HepG2 (cell line): ENCODE data around the gene IL17C. TPM values are rescaled to one million over a fixed set of nuclear protein-coding genes. Genes with fewer than 3 reads are reported as not detected.

ENCODE experiments used
- EP300 ChIP-seq, 3 experiments: sonication (generic) in 1 of 3; formaldehyde crosslinking in 1 of 3; IDR thresholded peaks; 2 replicates each; pipeline versions ENCODE4 v1.5.1 to v1.6.1; 2011 to 2020; ENCODE audit warnings: low read depth in 2 of 3, low read length in 2 of 3, borderline replicate concordance in 1 of 3, improper control_type of control experiment in 1 of 3, mild to moderate bottlenecking in 1 of 3, missing genetic modification reagents in 1 of 3, moderate library complexity in 1 of 3
- GATA4 ChIP-seq: sonication (generic); IDR thresholded peaks from 2 replicates; pipeline ENCODE4 v1.6.1; 2016; ENCODE audit warnings: antibody characterized with exemption, low read depth, borderline replicate concordance
- HOXA5 ChIP-seq: sonication (generic); formaldehyde crosslinking; IDR thresholded peaks from 2 replicates; pipeline ENCODE4 v1.4.0; 2020; ENCODE audit warnings: missing genetic modification reagents
- JDP2 ChIP-seq: sonication (generic); formaldehyde crosslinking; IDR thresholded peaks from 2 replicates; pipeline ENCODE4 v1.8.1; 2022; ENCODE audit warnings: missing genetic modification reagents, borderline replicate concordance
- MEIS2 ChIP-seq: sonication (generic); formaldehyde crosslinking; IDR thresholded peaks from 2 replicates; pipeline ENCODE4 v1.9.0; 2021; ENCODE audit warnings: mild to moderate bottlenecking, missing genetic modification reagents
- MIER2 ChIP-seq: IDR thresholded peaks from 2 replicates; pipeline ENCODE4 v1.6.1; 2016; ENCODE audit warnings: missing biosample characterization, missing genetic modification reagents
- NFATC3 ChIP-seq: sonication (generic); formaldehyde crosslinking; IDR thresholded peaks from 2 replicates; pipeline ENCODE4 v1.5.1; 2020; ENCODE audit warnings: mild to moderate bottlenecking, missing genetic modification reagents
- NFKBIZ ChIP-seq: IDR thresholded peaks from 2 replicates; pipeline ENCODE4 v1.6.1; 2018; ENCODE audit warnings: missing genetic modification reagents, missing compliant biosample characterization
- PTBP1 ChIP-seq: fragments of 200-400 bp; formaldehyde crosslinking; IDR thresholded peaks from 2 replicates; pipeline ENCODE4 v1.6.1; 2018; ENCODE audit warnings: low read length, low read depth; ENCODE audit not compliant: poor library complexity, severe bottlenecking
- SMAD9 ChIP-seq: sonication (generic); formaldehyde crosslinking; IDR thresholded peaks from 2 replicates; pipeline ENCODE4 v1.5.1; 2020; ENCODE audit warnings: mild to moderate bottlenecking, missing genetic modification reagents
- TFE3 ChIP-seq: IDR thresholded peaks from 2 replicates; pipeline ENCODE4 v1.6.1; 2016
- ZBTB42 ChIP-seq: sonication (generic); formaldehyde crosslinking; IDR thresholded peaks from 2 replicates; pipeline ENCODE4 v1.5.0; 2020; ENCODE audit warnings: mild to moderate bottlenecking, missing genetic modification reagents
- ZFP36L2 ChIP-seq: sonication (generic); formaldehyde crosslinking; IDR thresholded peaks from 2 replicates; pipeline ENCODE4 v1.4.0; 2020; ENCODE audit warnings: missing genetic modification reagents
- ZNF136 ChIP-seq: sonication (generic); formaldehyde crosslinking; IDR thresholded peaks from 2 replicates; pipeline ENCODE4 v1.8.1; 2022; ENCODE audit warnings: low read depth, mild to moderate bottlenecking, moderate library complexity, missing genetic modification reagents
- ZNF30 ChIP-seq: sonication (generic); formaldehyde crosslinking; IDR thresholded peaks from 2 replicates; pipeline ENCODE4 v1.5.0; 2020; ENCODE audit warnings: mild to moderate bottlenecking, missing genetic modification reagents
- ZNF44 ChIP-seq: sonication (generic); formaldehyde crosslinking; IDR thresholded peaks from 2 replicates; pipeline ENCODE4 v1.5.1; 2020; ENCODE audit warnings: mild to moderate bottlenecking, missing genetic modification reagents
- ZNF546 ChIP-seq: sonication (generic); formaldehyde crosslinking; conservative IDR thresholded peaks from 2 replicates; pipeline ENCODE4 v1.8.1; 2023; ENCODE audit warnings: mild to moderate bottlenecking, missing genetic modification reagents
- ZNF570 ChIP-seq: sonication (generic); formaldehyde crosslinking; IDR thresholded peaks from 2 replicates; pipeline ENCODE4 v1.4.0; 2020; ENCODE audit warnings: mild to moderate bottlenecking, missing genetic modification reagents, borderline replicate concordance
- ZNF772 ChIP-seq: sonication (generic); formaldehyde crosslinking; IDR thresholded peaks from 2 replicates; pipeline ENCODE4 v1.5.0; 2020; ENCODE audit warnings: mild to moderate bottlenecking, missing genetic modification reagents
- polyA plus RNA-seq, 8 experiments: library from polyadenylated mRNA; depleted of rRNA in 3 of 8; stranded (reverse) in 7 of 8; unstranded in 1 of 8; fragments of >200 nt; fragmentation: Illumina TruSeq in 4 of 8; extraction: Trizol in 4 of 8; gene quantifications; 2 replicates each; pipeline versions ENCODE4 v1.2.1 to v1.2.3, GENCODE V29; 2011 to 2016; ENCODE audit warnings: low read depth in 4 of 8, missing spikeins in 1 of 8, mixed read lengths in 1 of 8; ENCODE audit not compliant: insufficient read depth in 1 of 8
- total RNA-seq, 5 experiments: library from RNA; depleted of rRNA; stranded (reverse); fragments of >200 nt; fragmentation: Illumina TruSeq; extraction: Trizol; gene quantifications; 2 replicates each; pipeline ENCODE4 v1.2.3, GENCODE V29; 2016; ENCODE audit warnings: low read depth in 1 of 5
- TF ChIP-seq, protein P1 (sequence below): sonication (generic); formaldehyde crosslinking; IDR thresholded peaks from 2 replicates; pipeline ENCODE4 v1.4.0; 2020; ENCODE audit warnings: missing genetic modification reagents, borderline replicate concordance

IL17C gene
- total and polyA plus RNA-seq, 2 of the 13 experiments (the other 11 are each of a cell fraction or from before 2014, with no cell fraction given) = not detected

- TF ChIP-seq, protein P1, sequence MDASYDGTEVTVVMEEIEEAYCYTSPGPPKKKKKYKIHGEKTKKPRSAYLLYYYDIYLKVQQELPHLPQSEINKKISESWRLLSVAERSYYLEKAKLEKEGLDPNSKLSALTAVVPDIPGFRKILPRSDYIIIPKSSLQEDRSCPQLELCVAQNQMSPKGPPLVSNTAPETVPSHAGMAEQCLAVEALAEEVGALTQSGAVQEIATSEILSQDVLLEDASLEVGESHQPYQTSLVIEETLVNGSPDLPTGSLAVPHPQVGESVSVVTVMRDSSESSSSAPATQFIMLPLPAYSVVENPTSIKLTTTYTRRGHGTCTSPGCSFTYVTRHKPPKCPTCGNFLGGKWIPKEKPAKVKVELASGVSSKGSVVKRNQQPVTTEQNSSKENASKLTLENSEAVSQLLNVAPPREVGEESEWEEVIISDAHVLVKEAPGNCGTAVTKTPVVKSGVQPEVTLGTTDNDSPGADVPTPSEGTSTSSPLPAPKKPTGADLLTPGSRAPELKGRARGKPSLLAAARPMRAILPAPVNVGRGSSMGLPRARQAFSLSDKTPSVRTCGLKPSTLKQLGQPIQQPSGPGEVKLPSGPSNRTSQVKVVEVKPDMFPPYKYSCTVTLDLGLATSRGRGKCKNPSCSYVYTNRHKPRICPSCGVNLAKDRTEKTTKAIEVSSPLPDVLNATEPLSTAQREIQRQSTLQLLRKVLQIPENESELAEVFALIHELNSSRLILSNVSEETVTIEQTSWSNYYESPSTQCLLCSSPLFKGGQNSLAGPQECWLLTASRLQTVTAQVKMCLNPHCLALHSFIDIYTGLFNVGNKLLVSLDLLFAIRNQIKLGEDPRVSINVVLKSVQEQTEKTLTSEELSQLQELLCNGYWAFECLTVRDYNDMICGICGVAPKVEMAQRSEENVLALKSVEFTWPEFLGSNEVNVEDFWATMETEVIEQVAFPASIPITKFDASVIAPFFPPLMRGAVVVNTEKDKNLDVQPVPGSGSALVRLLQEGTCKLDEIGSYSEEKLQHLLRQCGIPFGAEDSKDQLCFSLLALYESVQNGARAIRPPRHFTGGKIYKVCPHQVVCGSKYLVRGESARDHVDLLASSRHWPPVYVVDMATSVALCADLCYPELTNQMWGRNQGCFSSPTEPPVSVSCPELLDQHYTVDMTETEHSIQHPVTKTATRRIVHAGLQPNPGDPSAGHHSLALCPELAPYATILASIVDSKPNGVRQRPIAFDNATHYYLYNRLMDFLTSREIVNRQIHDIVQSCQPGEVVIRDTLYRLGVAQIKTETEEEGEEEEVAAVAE (CRISPR knock-in tag) = no peak; the same call in 1 of the 2 replicates
- 0 out of 2 replicates have a peak, but pooled peaks have one; percentile 13 for TF ChIP-seq ZNF772 (CRISPR knock-in tag)
- TF ChIP-seq ZNF546 (CRISPR knock-in tag) = no peak
- no peak for TF ChIP-seq ZNF570 (CRISPR knock-in tag)
- no peak for TF ChIP-seq JDP2 (CRISPR knock-in tag)
- no peak for TF ChIP-seq MIER2
- TF ChIP-seq ZBTB42 (CRISPR knock-in tag) = no peak
- TF ChIP-seq TFE3 (CRISPR knock-in tag) = no peak
- TF ChIP-seq ZNF30 (CRISPR knock-in tag) = no peak
- TF ChIP-seq HOXA5 (CRISPR knock-in tag) = no peak; the same call in 1 of the 2 replicates
- no peak for TF ChIP-seq NFATC3
- TF ChIP-seq NFKBIZ (CRISPR knock-in tag) = no peak
- no peak for TF ChIP-seq ZFP36L2 (CRISPR knock-in tag)
- TF ChIP-seq ZNF44 (CRISPR knock-in tag) = no peak
- no peak for TF ChIP-seq EP300 (IDR thresholded peaks at IDR 0.05; ENCODE audit: low read depth in 2 of 2, low read length in 2 of 2)
- TF ChIP-seq EP300 (CRISPR knock-in tag; IDR thresholded peaks at IDR 0.05; ENCODE audit: borderline replicate concordance) = no peak
- TF ChIP-seq MEIS2 (CRISPR knock-in tag) = no peak
- no peak for TF ChIP-seq GATA4
- no peak for TF ChIP-seq PTBP1
- TF ChIP-seq SMAD9 (CRISPR knock-in tag) = no peak
- no peak for TF ChIP-seq ZNF136 (CRISPR knock-in tag)
Observed at GRCh38 chr16:88685156-88686061, 47.0 kb downstream of the IL17C start (continued).
